ENCODE results near the gene MXRA7. TPM values are rescaled to one million over a fixed set of nuclear protein-coding genes. Genes with fewer than 3 reads are reported as not detected.

Gene MXRA7
- total and polyA plus RNA-seq, 2 donors (not counting 1 experiment from before 2014, with no cell fraction given): 5.5 to 16.1 TPM

- Mint-ChIP-seq H3K4me1 (peaks cover 9% of the 10 kb centered on the region), H3K27ac (no peak overlapping the region), H3K27me3 (no peaks in the 10 kb centered on the region), H3K4me3 (no peak overlapping the region), H3K9me3 (ENCODE audit: insufficient read depth) (no peaks in the 10 kb centered on the region)
- DNase-seq: no peak
- CTCF ChIA-PET: no interaction called here
- Histone ChIP-seq H3K36me3 (replicated peaks in 1 of 2; ENCODE audit: control extremely low read depth in 1 of 2, control insufficient read depth in 1 of 2, extremely low read depth in 1 of 2, insufficient read depth in 2 of 2, low read length in 1 of 2) (peaks cover 7 to 10% of the 10 kb centered on the region in 2 experiments), H4K20me1 (ENCODE audit: control insufficient read depth, insufficient read depth, low read length, poor library complexity, severe bottlenecking) (no peaks in the 10 kb centered on the region), H3K79me2 (ENCODE audit: control insufficient read depth, insufficient read depth, low read length) (no peaks in the 10 kb centered on the region), H3K4me1 (ENCODE audit: control insufficient read depth in 2 of 2, insufficient read depth in 2 of 2, low read length in 2 of 2) (peaks cover 0 to 6% of the 10 kb centered on the region in 2 donors), H3K27me3 (replicated peaks in 1 of 4; ENCODE audit: control extremely low read depth in 1 of 4, control insufficient read depth in 3 of 4, insufficient read depth in 4 of 4, low read length in 3 of 4) (no peaks in the 10 kb centered on the region), H3K9me3 (ENCODE audit: control extremely low read depth in 1 of 3, control insufficient read depth in 2 of 3, insufficient read depth in 1 of 3, low read length in 2 of 3) (no peaks in the 10 kb centered on the region), H3K27ac (ENCODE audit: low read length in 2 of 2) (no peak overlapping the region), H3K4me2 (replicated peaks; ENCODE audit: low read depth, low read length, poor library complexity, severe bottlenecking) (no peak overlapping the region), H3K9ac (ENCODE audit: low read length) (no peak overlapping the region), H2AFZ (ENCODE audit: insufficient read depth, low read depth, low read length, poor library complexity, severe bottlenecking) (no peak overlapping the region), H3K4me3 (ENCODE audit: control extremely low read depth in 1 of 5, extremely low read depth in 1 of 5, insufficient read depth in 1 of 5, low read depth in 2 of 5, low read length in 4 of 5) (no peak overlapping the region)
- intact Hi-C loops (cut with micrococcal nuclease): no loop called here
- no peak for TF ChIP-seq EZH2 (IDR thresholded peaks at IDR 0.05; ENCODE audit: borderline replicate concordance, insufficient read depth, low read depth, low read length, poor library complexity, severe bottlenecking)
- TF ChIP-seq CTCF (IDR thresholded peaks at IDR 0.05): no peak
- WGBS (ENCODE audit: insufficient coverage): 98% methylated on average over 4 of the region's 5 CpGs
- POLR2A ChIA-PET: no interaction called here
- ATAC-seq (ENCODE audit: low read depth): no peak
These were observed 46.5 kb upstream of the MXRA7 start for GRCh38 chr17:76757256-76757655.

- H3K27me3 ChIP-seq (replicated peaks in 1 of 4; ENCODE audit: control extremely low read depth in 1 of 4, control insufficient read depth in 3 of 4, insufficient read depth in 4 of 4, low read length in 3 of 4): no peaks in the 10 kb centered on the region
- Mint-ChIP-seq H3K9me3 (ENCODE audit: insufficient read depth) (no peaks in the 10 kb centered on the region), H3K4me3 (no peak overlapping the region), H3K4me1 (peaks cover 12% of the 10 kb centered on the region), H3K27me3 (no peaks in the 10 kb centered on the region), H3K27ac (no peak overlapping the region)
- H3K27ac ChIP-seq (ENCODE audit: low read length in 2 of 2): no peak overlapping the region
- no peak overlapping the region for H2AFZ ChIP-seq (ENCODE audit: insufficient read depth, low read depth, low read length, poor library complexity, severe bottlenecking)
- H3K36me3 ChIP-seq (replicated peaks in 1 of 2; ENCODE audit: control extremely low read depth in 1 of 2, control insufficient read depth in 1 of 2, extremely low read depth in 1 of 2, insufficient read depth in 2 of 2, low read length in 1 of 2): peaks cover 7 to 15% of the 10 kb centered on the region in 2 experiments
- peaks cover 0 to 15% of the 10 kb centered on the region in 2 donors for H3K4me1 ChIP-seq (ENCODE audit: control insufficient read depth in 2 of 2, insufficient read depth in 2 of 2, low read length in 2 of 2)
- H3K4me3 ChIP-seq (ENCODE audit: control extremely low read depth in 1 of 5, extremely low read depth in 1 of 5, insufficient read depth in 1 of 5, low read depth in 2 of 5, low read length in 4 of 5): no peak overlapping the region
- no peaks in the 10 kb centered on the region for H3K9me3 ChIP-seq (ENCODE audit: control extremely low read depth in 1 of 3, control insufficient read depth in 2 of 3, insufficient read depth in 1 of 3, low read length in 2 of 3)
- intact Hi-C loops (cut with micrococcal nuclease): no loop called here
- whole genome bisulfite sequencing (ENCODE audit: insufficient coverage): 100% methylated on average over 1 of the region's 2 CpGs
- DNase-seq: no peak
- no peaks in the 10 kb centered on the region for H3K79me2 ChIP-seq (ENCODE audit: control insufficient read depth, insufficient read depth, low read length)
- no peaks in the 10 kb centered on the region for H4K20me1 ChIP-seq (ENCODE audit: control insufficient read depth, insufficient read depth, low read length, poor library complexity, severe bottlenecking)
- no peak overlapping the region for H3K4me2 ChIP-seq (replicated peaks; ENCODE audit: low read depth, low read length, poor library complexity, severe bottlenecking)
- TF ChIP-seq EZH2 (IDR thresholded peaks at IDR 0.05; ENCODE audit: borderline replicate concordance, insufficient read depth, low read depth, low read length, poor library complexity, severe bottlenecking) (no peak), CTCF (IDR thresholded peaks at IDR 0.05) (no peak)
- ChIA-PET POLR2A (no interaction called here), CTCF (interaction anchor here (0.8 kb wide), 1 partner anchor 13 kb away, joined by 3 read pairs; no protein-coding TSS in a partner anchor)
- no peak for ATAC-seq (ENCODE audit: low read depth)
- no peak overlapping the region for H3K9ac ChIP-seq (ENCODE audit: low read length)
These were observed 44.5 kb upstream of the MXRA7 start for GRCh38 chr17:76755285-76755684.

Data from B cell (primary cell).